Muscle of leg (tissue), 9 donors: ENCODE results near the gene TPD52L2. TPM values are rescaled to one million over a fixed set of nuclear protein-coding genes. Genes with fewer than 3 reads are reported as not detected.

Experiments
- polyA plus RNA-seq, 8 donors: library from polyadenylated mRNA; unstranded; fragments of 120-200 nt; gene quantifications; one replicate each; pipeline versions ENCODE4 v1.2.1 to v1.2.3, GENCODE V29; 2013; ENCODE audit warnings: inconsistent platforms in 1 of 8, low replicate concordance in 1 of 8; ENCODE audit not compliant: insufficient read length in 8 of 8, insufficient read depth in 1 of 8
- total RNA-seq: library from RNA; stranded (reverse); fragments of 120-200 nt; gene quantifications from one replicate; pipeline ENCODE4 v1.2.4, GENCODE V29; 2013

The TPD52L2 gene
- total and polyA plus RNA-seq, 9 donors = 48.9 to 86.7 (median 79.3) TPM

Other genes with a start within 250 kb of the TPD52L2 start
- gene GMEB2, start 238.2 kb upstream of the TPD52L2 start, total RNA-seq = 5.9 TPM
- 1 to 10 TPM; 7.1 to 9.5 (median 8.1) TPM for gene GMEB2, start 238.2 kb upstream of the TPD52L2 start, polyA plus RNA-seq
- 18.3 TPM for gene STMN3, start 211.8 kb upstream of the TPD52L2 start, total RNA-seq
- gene STMN3, start 211.8 kb upstream of the TPD52L2 start, polyA plus RNA-seq = 10 to 100 TPM; 12.3 to 31.9 (median 19.4) TPM
- gene RTEL1, start 207.0 kb upstream of the TPD52L2 start, total RNA-seq = 8.4 TPM
- 10 to 100 TPM in 5 of 8 donors, 1 to 10 TPM in 3; 8.7 to 13.3 (median 11.1) TPM for gene RTEL1, start 207.0 kb upstream of the TPD52L2 start, polyA plus RNA-seq
- gene TNFRSF6B, start 168.6 kb upstream of the TPD52L2 start, total RNA-seq = 1.6 TPM
- 1 to 10 TPM in 7 of 8 donors, under 1 TPM in 1; 0.55 to 2.4 (median 1.3) TPM for gene TNFRSF6B, start 168.6 kb upstream of the TPD52L2 start, polyA plus RNA-seq
- 32.8 TPM for gene ARFRP1, start 157.3 kb upstream of the TPD52L2 start, total RNA-seq
- gene ARFRP1, start 157.3 kb upstream of the TPD52L2 start, polyA plus RNA-seq = 10 to 100 TPM; 26.2 to 33.0 (median 31.0) TPM
- 13.1 TPM for gene ZGPAT, start 157.2 kb upstream of the TPD52L2 start, total RNA-seq
- 10 to 100 TPM; 13.0 to 18.2 (median 16.4) TPM for gene ZGPAT, start 157.2 kb upstream of the TPD52L2 start, polyA plus RNA-seq
- 6.4 TPM for gene LIME1, start 128.6 kb upstream of the TPD52L2 start, total RNA-seq
- gene LIME1, start 128.6 kb upstream of the TPD52L2 start, polyA plus RNA-seq = 1 to 10 TPM; 2.5 to 8.1 (median 4.8) TPM
- 58.2 TPM for gene SLC2A4RG, start 125.5 kb upstream of the TPD52L2 start, total RNA-seq
- 100 to 1,000 TPM; 112 to 160 (median 133) TPM for gene SLC2A4RG, start 125.5 kb upstream of the TPD52L2 start, polyA plus RNA-seq
- 20.7 TPM for gene ZBTB46, start 34.0 kb upstream of the TPD52L2 start, total RNA-seq
- gene ZBTB46, start 34.0 kb upstream of the TPD52L2 start, polyA plus RNA-seq = 10 to 100 TPM; 14.2 to 20.9 (median 18.2) TPM
- gene ABHD16B, start 3.8 kb upstream of the TPD52L2 start, total RNA-seq = not detected
- not detected for gene ABHD16B, start 3.8 kb upstream of the TPD52L2 start, polyA plus RNA-seq
- 29.7 TPM for gene DNAJC5, start 29.9 kb downstream of the TPD52L2 start, total RNA-seq
- gene DNAJC5, start 29.9 kb downstream of the TPD52L2 start, polyA plus RNA-seq = 10 to 100 TPM; 26.8 to 37.9 (median 32.4) TPM
- 24.8 TPM for gene UCKL1, start 91.1 kb downstream of the TPD52L2 start, total RNA-seq
- 10 to 100 TPM; 31.2 to 56.5 (median 44.5) TPM for gene UCKL1, start 91.1 kb downstream of the TPD52L2 start, polyA plus RNA-seq
- 15.5 TPM for gene ZNF512B, start 104.7 kb downstream of the TPD52L2 start, total RNA-seq
- gene ZNF512B, start 104.7 kb downstream of the TPD52L2 start, polyA plus RNA-seq = 10 to 100 TPM; 20.1 to 34.0 (median 28.0) TPM
- gene SAMD10, start 114.4 kb downstream of the TPD52L2 start, total RNA-seq = 1.5 TPM
- 1 to 10 TPM; 2.4 to 4.4 (median 3.8) TPM for gene SAMD10, start 114.4 kb downstream of the TPD52L2 start, polyA plus RNA-seq
- gene PRPF6, start 115.9 kb downstream of the TPD52L2 start, total RNA-seq = 42.8 TPM
- 10 to 100 TPM; 50.5 to 64.4 (median 57.9) TPM for gene PRPF6, start 115.9 kb downstream of the TPD52L2 start, polyA plus RNA-seq
- 0.84 TPM for gene C20orf204, start 170.9 kb downstream of the TPD52L2 start, total RNA-seq
- 1 to 10 TPM in 3 of 8 donors, under 1 TPM in 5; 0.52 to 1.5 (median 0.94) TPM for gene C20orf204, start 170.9 kb downstream of the TPD52L2 start, polyA plus RNA-seq
- gene SOX18, start 184.4 kb downstream of the TPD52L2 start, total RNA-seq = 2.2 TPM
- 10 to 100 TPM in 6 of 8 donors, 1 to 10 TPM in 2; 8.7 to 15.7 (median 11.2) TPM for gene SOX18, start 184.4 kb downstream of the TPD52L2 start, polyA plus RNA-seq
- 24.6 TPM for gene TCEA2, start 197.9 kb downstream of the TPD52L2 start, total RNA-seq
- gene TCEA2, start 197.9 kb downstream of the TPD52L2 start, polyA plus RNA-seq = 10 to 100 TPM; 43.1 to 60.1 (median 46.9) TPM
- 5.2 TPM for gene RGS19, start 214.2 kb downstream of the TPD52L2 start, total RNA-seq
- gene RGS19, start 214.2 kb downstream of the TPD52L2 start, polyA plus RNA-seq = 10 to 100 TPM in 1 of 8 donors, 1 to 10 TPM in 7; 4.9 to 10.4 (median 7.2) TPM
- 0.93 TPM for gene OPRL1, start 214.8 kb downstream of the TPD52L2 start, total RNA-seq
- gene OPRL1, start 214.8 kb downstream of the TPD52L2 start, polyA plus RNA-seq = 1 to 10 TPM in 6 of 8 donors, under 1 TPM in 2; 0.93 to 1.4 (median 1.3) TPM
- gene LKAAEAR1, start 219.1 kb downstream of the TPD52L2 start, total RNA-seq = 0.27 TPM
- under 1 TPM in 3 of 8 donors, not detected in 5; 0.27 to 0.28 (median 0.27) TPM for gene LKAAEAR1, start 219.1 kb downstream of the TPD52L2 start, polyA plus RNA-seq
- not detected for gene NPBWR2, start 242.3 kb downstream of the TPD52L2 start, total RNA-seq
- not detected for gene NPBWR2, start 242.3 kb downstream of the TPD52L2 start, polyA plus RNA-seq